ENCODE results near the gene ATP8A2. TPM values are rescaled to one million over a fixed set of nuclear protein-coding genes. Genes with fewer than 3 reads are reported as not detected.
A peak's percentile ranks its signal among the peaks of the same experiment; 100 is the strongest.
"Not testable (repeated sequence)": the region's sequence is repeated elsewhere in the genome, so short reads cannot be mapped to it uniquely, and the experiment has no call there.

ATP8A2 gene
- total RNA-seq, 2 donors from 2014 or later: 0.23 to 6.1 TPM

- H3K4me1 ChIP-seq (replicated peaks): no peaks in the 10 kb centered on the region
- H3K4me3 ChIP-seq: no peak overlapping the region
- 94% methylated on average over 2 of the region's 2 CpGs for WGBS
- no peaks in the 10 kb centered on the region for H3K9me3 ChIP-seq
- DNase-seq (ENCODE audit: low spot score): no peak
- peaks cover 3% of the 10 kb centered on the region for H3K27me3 ChIP-seq (replicated peaks; ENCODE audit: insufficient read depth)
- intact Hi-C loops (cut with DNase I): loop anchor here (10.0 kb wide), 1 partner anchor 1067 kb away; no protein-coding TSS in a partner anchor
- H3K27ac ChIP-seq: no peak overlapping the region
- no peak for TF ChIP-seq POLR2AphosphoS5 (IDR thresholded peaks at IDR 0.05)
- TF ChIP-seq POLR2A (IDR thresholded peaks at IDR 0.05): no peak
- TF ChIP-seq CTCF (IDR thresholded peaks at IDR 0.05): no peak
- H3K36me3 ChIP-seq: no peaks in the 10 kb centered on the region
Observed at GRCh38 chr13:26071691-26072090, 699.9 kb downstream of the ATP8A2 start.

DNA sequence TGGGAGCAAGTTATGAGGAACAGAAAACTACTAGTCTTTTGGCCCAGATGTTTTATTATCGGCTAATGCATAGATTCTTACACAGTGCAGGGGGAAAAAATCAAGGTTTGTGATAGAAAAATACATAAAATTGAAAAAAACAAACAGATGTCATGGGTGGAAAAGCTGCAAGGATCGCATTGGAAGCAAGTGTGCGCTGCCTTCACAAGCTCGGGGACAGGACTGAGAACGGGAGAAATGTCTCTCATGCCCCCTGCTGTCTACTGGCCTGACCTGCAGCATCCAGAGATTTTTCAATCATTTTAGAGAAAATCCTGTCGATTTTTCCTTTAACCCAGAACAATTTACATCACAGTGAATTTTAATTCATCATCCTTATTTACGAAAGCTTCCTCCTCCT is 700.6 kb downstream of the ATP8A2 start:
- H3K36me3 ChIP-seq; H3K27ac ChIP-seq; H3K4me1 ChIP-seq (replicated peaks); H3K27me3 ChIP-seq (replicated peaks; ENCODE audit: insufficient read depth); H3K4me3 ChIP-seq; H3K9me3 ChIP-seq; DNase-seq (ENCODE audit: low spot score): not testable (repeated sequence)
- intact Hi-C loops (cut with DNase I): loop anchor here (10.0 kb wide), 1 partner anchor 1068 kb away; no protein-coding TSS in a partner anchor
- TF ChIP-seq CTCF (IDR thresholded peaks at IDR 0.05): peak in 2 of 4 experiments; percentile 27 to 31
- WGBS: 17% methylated on average over 5 of the region's 7 CpGs

DNA sequence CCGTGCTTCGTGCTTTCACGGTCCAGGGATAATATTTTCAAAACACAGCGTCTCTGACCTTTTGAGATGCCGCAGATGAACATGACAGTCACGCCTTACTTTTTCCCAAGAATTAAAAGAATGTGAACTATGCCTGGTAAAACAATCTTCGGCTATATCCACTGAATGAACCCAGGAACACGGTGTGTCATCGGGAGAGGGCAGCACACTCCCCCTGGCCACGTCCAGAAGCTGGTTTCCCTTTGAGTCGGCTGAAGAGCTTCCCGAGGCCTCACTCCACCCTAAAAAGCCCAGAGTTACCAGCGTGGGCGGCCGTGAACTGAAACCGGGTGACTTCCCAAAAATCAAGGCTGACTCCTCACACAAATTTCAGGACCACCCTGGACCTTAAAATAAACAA is 702.9 kb downstream of the ATP8A2 start:
- no peak for TF ChIP-seq POLR2AphosphoS5 (IDR thresholded peaks at IDR 0.05)
- TF ChIP-seq POLR2A (IDR thresholded peaks at IDR 0.05): no peak
- TF ChIP-seq CTCF (IDR thresholded peaks at IDR 0.05): no peak
- Histone ChIP-seq H3K27me3 (replicated peaks; ENCODE audit: insufficient read depth) (peaks cover 3% of the 10 kb centered on the region), H3K4me1 (replicated peaks) (no peaks in the 10 kb centered on the region), H3K4me3 (no peak overlapping the region), H3K36me3 (no peaks in the 10 kb centered on the region), H3K27ac (no peak overlapping the region), H3K9me3 (no peaks in the 10 kb centered on the region)
- DNase-seq (ENCODE audit: low spot score): no peak
- WGBS: 29% methylated on average over 16 of the region's 16 CpGs
- intact Hi-C loops (cut with DNase I): loop anchor here (10.0 kb wide), 1 partner anchor 1070 kb away; no protein-coding TSS in a partner anchor

Small RNA genes lying within 50 kb of the gene (small RNA-seq; reads per million reads assigned to genes)
- gene RN7SL741P (0 reads per million in 2 donors), gene RNU6-78P (0 reads per million in 2 donors), gene RNY1P3 (0 reads per million in 2 donors)

Other genes starting within 250 kb of the ATP8A2 start
- gene AMER2, start 199.7 kb upstream of the ATP8A2 start, total RNA-seq: under 1 TPM; 0.18 to 0.34 TPM
- gene MTMR6, start 84.5 kb upstream of the ATP8A2 start, total RNA-seq: 10 to 100 TPM; 12.7 to 17.1 TPM
- gene NUP58, start 70.3 kb upstream of the ATP8A2 start, total RNA-seq: 100 to 1,000 TPM in 1 of 2 donors, 10 to 100 TPM in 1; 35.6 to 143 TPM